ENCODE results near the gene NELFE. TPM values are rescaled to one million over a fixed set of nuclear protein-coding genes. Genes with fewer than 3 reads are reported as not detected.
A peak's percentile ranks its signal among the peaks of the same experiment; 100 is the strongest.

Gene NELFE
- total and polyA plus RNA-seq, 4 donors, result 11.1 to 21.8 (median 13.0) TPM

GRCh38 chr6:31927863-31928671 is 30.7 kb downstream of the NELFE start:
- Histone ChIP-seq H3K4me3 (ENCODE audit: low read depth in 1 of 3, low read length in 3 of 3) (peak overlapping the region; percentile 57 to 93 (median 89)), H3K9me3 (ENCODE audit: control insufficient read depth in 4 of 4, low read length in 3 of 4) (no peaks in the 10 kb centered on the region), H3K4me1 (ENCODE audit: control insufficient read depth in 4 of 4, insufficient read depth in 4 of 4, low read length in 3 of 4) (peaks cover 4 to 24% (median 14%) of the 10 kb centered on the region in 4 donors), H3K36me3 (ENCODE audit: control insufficient read depth in 4 of 4, insufficient read depth in 3 of 4, low read depth in 1 of 4, low read length in 3 of 4) (peaks cover 0 to 6% (median 2%) of the 10 kb centered on the region in 4 donors), H3K27me3 (ENCODE audit: control insufficient read depth in 4 of 4, insufficient read depth in 4 of 4, low read length in 3 of 4) (no peaks in the 10 kb centered on the region), H3K27ac (ENCODE audit: low read depth in 1 of 2, low read length in 2 of 2) (peak overlapping the region; percentile 95 to 96), H3K9ac (ENCODE audit: low read depth in 1 of 2, low read length in 2 of 2) (peak overlapping the region; percentile 90 to 96)
- DNase-seq (ENCODE audit: low spot score), result no peak
- WGBS, result 24% methylated on average over 11 of the region's 11 CpGs
- no peak for TF ChIP-seq RAD21 (IDR thresholded peaks at IDR 0.05)
- TF ChIP-seq HNF4A (conservative IDR thresholded peaks at IDR 0.05), result no peak

- peak; percentile 62 for DNase-seq (ENCODE audit: low spot score)
- H3K4me3 ChIP-seq (ENCODE audit: low read depth in 1 of 3, low read length in 3 of 3), result peak within 1 kb of the TSS; percentile 57 to 93 (median 89)
- H3K27me3 ChIP-seq (ENCODE audit: control insufficient read depth in 4 of 4, insufficient read depth in 4 of 4, low read length in 3 of 4), result no peaks in the 10 kb centered on the region
- H3K27ac ChIP-seq (ENCODE audit: low read depth in 1 of 2, low read length in 2 of 2), result peak within 1 kb of the TSS; percentile 95 to 96
- H3K36me3 ChIP-seq (ENCODE audit: control insufficient read depth in 4 of 4, insufficient read depth in 3 of 4, low read depth in 1 of 4, low read length in 3 of 4), result peaks cover 0 to 6% (median under 1%) of the 10 kb centered on the region in 4 donors
- TF ChIP-seq HNF4A (conservative IDR thresholded peaks at IDR 0.05) (peak; percentile 90 to 92), RAD21 (IDR thresholded peaks at IDR 0.05) (peak in 1 of 2 donors; percentile 30), FOXA2 (IDR thresholded peaks at IDR 0.05) (peak; percentile 92), RXRA (IDR thresholded peaks at IDR 0.05) (peak; percentile 87 to 89), GABPA (IDR thresholded peaks at IDR 0.05 in 1 of 2, conservative IDR thresholded peaks at IDR 0.05 in 1 of 2) (peak in 1 of 2 donors; percentile 68), EGR1 (IDR thresholded peaks at IDR 0.05; ENCODE audit: low read depth in 2 of 2) (peak; percentile 34 to 67), ATF3 (IDR thresholded peaks at IDR 0.05) (peak; percentile 56), HNF4G (IDR thresholded peaks at IDR 0.05) (peak; percentile 61), FOXA1 (IDR thresholded peaks at IDR 0.05) (peak; percentile 86), TAF1 (conservative IDR thresholded peaks at IDR 0.05) (peak; percentile 50), JUND (IDR thresholded peaks at IDR 0.05) (peak; percentile 64 to 82), ZBTB33 (IDR thresholded peaks at IDR 0.05) (peak; percentile 94), NR2F2 (IDR thresholded peaks at IDR 0.05) (peak; percentile 59), SP1 (IDR thresholded peaks at IDR 0.05) (peak; percentile 98), YY1 (IDR thresholded peaks at IDR 0.05) (peak; percentile 56)
- TF ChIP-seq, protein P1, sequence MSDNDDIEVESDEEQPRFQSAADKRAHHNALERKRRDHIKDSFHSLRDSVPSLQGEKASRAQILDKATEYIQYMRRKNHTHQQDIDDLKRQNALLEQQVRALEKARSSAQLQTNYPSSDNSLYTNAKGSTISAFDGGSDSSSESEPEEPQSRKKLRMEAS (IDR thresholded peaks at IDR 0.05), result peak; percentile 93
- TF ChIP-seq, protein P2, sequence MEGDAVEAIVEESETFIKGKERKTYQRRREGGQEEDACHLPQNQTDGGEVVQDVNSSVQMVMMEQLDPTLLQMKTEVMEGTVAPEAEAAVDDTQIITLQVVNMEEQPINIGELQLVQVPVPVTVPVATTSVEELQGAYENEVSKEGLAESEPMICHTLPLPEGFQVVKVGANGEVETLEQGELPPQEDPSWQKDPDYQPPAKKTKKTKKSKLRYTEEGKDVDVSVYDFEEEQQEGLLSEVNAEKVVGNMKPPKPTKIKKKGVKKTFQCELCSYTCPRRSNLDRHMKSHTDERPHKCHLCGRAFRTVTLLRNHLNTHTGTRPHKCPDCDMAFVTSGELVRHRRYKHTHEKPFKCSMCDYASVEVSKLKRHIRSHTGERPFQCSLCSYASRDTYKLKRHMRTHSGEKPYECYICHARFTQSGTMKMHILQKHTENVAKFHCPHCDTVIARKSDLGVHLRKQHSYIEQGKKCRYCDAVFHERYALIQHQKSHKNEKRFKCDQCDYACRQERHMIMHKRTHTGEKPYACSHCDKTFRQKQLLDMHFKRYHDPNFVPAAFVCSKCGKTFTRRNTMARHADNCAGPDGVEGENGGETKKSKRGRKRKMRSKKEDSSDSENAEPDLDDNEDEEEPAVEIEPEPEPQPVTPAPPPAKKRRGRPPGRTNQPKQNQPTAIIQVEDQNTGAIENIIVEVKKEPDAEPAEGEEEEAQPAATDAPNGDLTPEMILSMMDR (IDR thresholded peaks at IDR 0.05; ENCODE audit: low read depth, low read length, missing input control), result no peak
- TF ChIP-seq, protein P3, sequence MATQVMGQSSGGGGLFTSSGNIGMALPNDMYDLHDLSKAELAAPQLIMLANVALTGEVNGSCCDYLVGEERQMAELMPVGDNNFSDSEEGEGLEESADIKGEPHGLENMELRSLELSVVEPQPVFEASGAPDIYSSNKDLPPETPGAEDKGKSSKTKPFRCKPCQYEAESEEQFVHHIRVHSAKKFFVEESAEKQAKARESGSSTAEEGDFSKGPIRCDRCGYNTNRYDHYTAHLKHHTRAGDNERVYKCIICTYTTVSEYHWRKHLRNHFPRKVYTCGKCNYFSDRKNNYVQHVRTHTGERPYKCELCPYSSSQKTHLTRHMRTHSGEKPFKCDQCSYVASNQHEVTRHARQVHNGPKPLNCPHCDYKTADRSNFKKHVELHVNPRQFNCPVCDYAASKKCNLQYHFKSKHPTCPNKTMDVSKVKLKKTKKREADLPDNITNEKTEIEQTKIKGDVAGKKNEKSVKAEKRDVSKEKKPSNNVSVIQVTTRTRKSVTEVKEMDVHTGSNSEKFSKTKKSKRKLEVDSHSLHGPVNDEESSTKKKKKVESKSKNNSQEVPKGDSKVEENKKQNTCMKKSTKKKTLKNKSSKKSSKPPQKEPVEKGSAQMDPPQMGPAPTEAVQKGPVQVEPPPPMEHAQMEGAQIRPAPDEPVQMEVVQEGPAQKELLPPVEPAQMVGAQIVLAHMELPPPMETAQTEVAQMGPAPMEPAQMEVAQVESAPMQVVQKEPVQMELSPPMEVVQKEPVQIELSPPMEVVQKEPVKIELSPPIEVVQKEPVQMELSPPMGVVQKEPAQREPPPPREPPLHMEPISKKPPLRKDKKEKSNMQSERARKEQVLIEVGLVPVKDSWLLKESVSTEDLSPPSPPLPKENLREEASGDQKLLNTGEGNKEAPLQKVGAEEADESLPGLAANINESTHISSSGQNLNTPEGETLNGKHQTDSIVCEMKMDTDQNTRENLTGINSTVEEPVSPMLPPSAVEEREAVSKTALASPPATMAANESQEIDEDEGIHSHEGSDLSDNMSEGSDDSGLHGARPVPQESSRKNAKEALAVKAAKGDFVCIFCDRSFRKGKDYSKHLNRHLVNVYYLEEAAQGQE (IDR thresholded peaks at IDR 0.05), result peak; percentile 71
- H3K9ac ChIP-seq (ENCODE audit: low read depth in 1 of 2, low read length in 2 of 2), result peak within 1 kb of the TSS; percentile 90 to 96
- H3K9me3 ChIP-seq (ENCODE audit: control insufficient read depth in 4 of 4, low read length in 3 of 4), result no peaks in the 10 kb centered on the region
- 23% methylated on average over 11 of the region's 11 CpGs for WGBS
- peaks cover 4 to 25% (median 14%) of the 10 kb centered on the region in 4 donors for H3K4me1 ChIP-seq (ENCODE audit: control insufficient read depth in 4 of 4, insufficient read depth in 4 of 4, low read length in 3 of 4)
Observed at GRCh38 chr6:31927242-31927862, 31.4 kb downstream of the NELFE start, which contains the start of gene C2. TSS of gene C2 (plus strand) at chr6:31927717. CDS start at chr6:31927753, 36 bp downstream.
